ENCODE results near the gene TBX2. TPM values are rescaled to one million over a fixed set of nuclear protein-coding genes. Genes with fewer than 3 reads are reported as not detected.

TBX2 gene
- total and polyA plus RNA-seq, 2 of the 13 experiments (the other 11 are each of a cell fraction or from before 2014, with no cell fraction given): 2.8 to 15.3 TPM

- TF ChIP-seq CERS6 (CRISPR knock-in tag; IDR thresholded peaks at IDR 0.05): 0 out of 2 replicates have a peak, but pooled peaks have one; percentile 21
- peak; percentile 13; the same call in 1 of the 2 replicates for TF ChIP-seq FOXK1 (CRISPR knock-in tag; IDR thresholded peaks at IDR 0.05; ENCODE audit: borderline replicate concordance, low read depth)
- 0 out of 2 replicates have a peak, but pooled peaks have one; percentile 13 for TF ChIP-seq ZNF577 (CRISPR knock-in tag; IDR thresholded peaks at IDR 0.05; ENCODE audit: borderline replicate concordance, low read depth)
- no peak for TF ChIP-seq THAP11 (CRISPR knock-in tag; IDR thresholded peaks at IDR 0.05)
- peak; percentile 55; the same call in 1 of the 2 replicates for TF ChIP-seq HNF4G (IDR thresholded peaks at IDR 0.05; ENCODE audit: borderline replicate concordance, low read depth, low read length)
- TF ChIP-seq HNF4G (CRISPR knock-in tag; IDR thresholded peaks at IDR 0.05; ENCODE audit: borderline replicate concordance, low read depth): no peak; the same call in 1 of the 2 replicates
- no peak for TF ChIP-seq MAFK (conservative IDR thresholded peaks at IDR 0.05 in 1 of 2, IDR thresholded peaks at IDR 0.05 in 1 of 2; ENCODE audit: low read length in 2 of 2)
- peak; percentile 41; the same call in 1 of the 2 replicates for TF ChIP-seq ZSCAN31 (CRISPR knock-in tag; IDR thresholded peaks at IDR 0.05; ENCODE audit: low read depth)
- TF ChIP-seq FLYWCH1 (CRISPR knock-in tag; IDR thresholded peaks at IDR 0.05): no peak
- 0 out of 2 replicates have a peak, but pooled peaks have one; percentile 65 for TF ChIP-seq ZBTB39 (CRISPR knock-in tag; IDR thresholded peaks at IDR 0.05)
- TF ChIP-seq ZNF441 (CRISPR knock-in tag; IDR thresholded peaks at IDR 0.05; ENCODE audit: borderline replicate concordance): 0 out of 2 replicates have a peak, but pooled peaks have one; percentile 42
- TF ChIP-seq ZFP82 (CRISPR knock-in tag; IDR thresholded peaks at IDR 0.05; ENCODE audit: borderline replicate concordance): no peak
- no peak for TF ChIP-seq TRIM22 (IDR thresholded peaks at IDR 0.05)
- 0 out of 2 replicates have a peak, but pooled peaks have one; percentile 57 for TF ChIP-seq ZBTB38 (CRISPR knock-in tag; IDR thresholded peaks at IDR 0.05)
- 0 out of 2 replicates have a peak, but pooled peaks have one; percentile 13 for TF ChIP-seq BCL6 (CRISPR knock-in tag; IDR thresholded peaks at IDR 0.05)
- TF ChIP-seq ZNF761 (CRISPR knock-in tag; conservative IDR thresholded peaks at IDR 0.05): 0 out of 2 replicates have a peak, but pooled peaks have one; percentile 26
- TF ChIP-seq ZNF670 (CRISPR knock-in tag; IDR thresholded peaks at IDR 0.05; ENCODE audit: borderline replicate concordance): no peak
- peak; percentile 62 for TF ChIP-seq NR2F6 (IDR thresholded peaks at IDR 0.05)
- peak; percentile 78 for TF ChIP-seq NR2F6 (CRISPR knock-in tag; IDR thresholded peaks at IDR 0.05)
- 0 out of 2 replicates have a peak, but pooled peaks have one; percentile 71 for TF ChIP-seq CBFB (CRISPR knock-in tag; IDR thresholded peaks at IDR 0.05)
- TF ChIP-seq IRX3 (CRISPR knock-in tag; IDR thresholded peaks at IDR 0.05; ENCODE audit: borderline replicate concordance, low read depth): 0 out of 2 replicates have a peak, but pooled peaks have one; percentile 19
- TF ChIP-seq NCOA2 (CRISPR knock-in tag; IDR thresholded peaks at IDR 0.05): no peak
- TF ChIP-seq ZNF883 (CRISPR knock-in tag; IDR thresholded peaks at IDR 0.05; ENCODE audit: not compliant biosample characterization): no peak
- no peak for TF ChIP-seq MTA1 (CRISPR knock-in tag; IDR thresholded peaks at IDR 0.05; ENCODE audit: borderline replicate concordance)
- TF ChIP-seq AGO2 (optimal IDR thresholded peaks at IDR 0.05; ENCODE audit: low read depth, low read length): peak; percentile 24
- TF ChIP-seq ZMYM3 (CRISPR knock-in tag; IDR thresholded peaks at IDR 0.05): peak; percentile 15; the same call in 1 of the 2 replicates
- no peak for TF ChIP-seq ZNF136 (CRISPR knock-in tag; IDR thresholded peaks at IDR 0.05; ENCODE audit: low read depth)
These were observed 20.0 kb upstream of the TBX2 start (continued) for GRCh38 chr17:61379457-61380216.
